Aorta (tissue), 5 donors: ENCODE results near the gene IMPG1. TPM values are rescaled to one million over a fixed set of nuclear protein-coding genes. Genes with fewer than 3 reads are reported as not detected.

ENCODE experiments used
- ATAC-seq: fragments of 200-7000 bp; cut with Tn5 transposase; one replicate; pipeline ENCODE4 v1.9.1; 2022; ENCODE audit warnings: moderate library complexity; ENCODE audit not compliant: low FRiP score
- DNase-seq, 2 donors: peaks; one replicate each; pipeline ENCODE4 v3.0.0-alpha.2; 2020
- H3K27ac ChIP-seq, 2 donors: one replicate each; pipeline ENCODE4 v1.5.1; 2013; ENCODE audit warnings: low read length in 2 of 2, mild to moderate bottlenecking in 2 of 2, moderate library complexity in 2 of 2, control low read depth in 1 of 2, inconsistent platforms in 1 of 2, low read depth in 1 of 2
- H3K27me3 ChIP-seq, 2 donors: one replicate each; pipeline ENCODE4 v1.6.1; 2013; ENCODE audit warnings: control low read depth in 1 of 2, low read length in 1 of 2, mild to moderate bottlenecking in 1 of 2, moderate library complexity in 1 of 2; ENCODE audit not compliant: insufficient read depth in 2 of 2, control insufficient read depth in 1 of 2
- H3K36me3 ChIP-seq, 2 donors: one replicate each; pipeline ENCODE4 v1.6.1; 2013; ENCODE audit warnings: control low read depth in 1 of 2, low read length in 1 of 2, mild to moderate bottlenecking in 1 of 2; ENCODE audit not compliant: insufficient read depth in 2 of 2, control insufficient read depth in 1 of 2
- H3K4me1 ChIP-seq, 2 donors: one replicate each; pipeline ENCODE4 v1.6.1; 2013; ENCODE audit warnings: low read length in 2 of 2, control low read depth in 1 of 2, mild to moderate bottlenecking in 1 of 2, moderate library complexity in 1 of 2; ENCODE audit not compliant: insufficient read depth in 2 of 2, control insufficient read depth in 1 of 2
- H3K4me3 ChIP-seq, 2 donors: one replicate each; pipeline ENCODE4 v1.5.1; 2013; ENCODE audit warnings: low read length in 2 of 2, control low read depth in 1 of 2, mild to moderate bottlenecking in 1 of 2
- H3K9me3 ChIP-seq: one replicate; pipeline ENCODE4 v1.6.1; 2013; ENCODE audit warnings: mild to moderate bottlenecking, low read length; ENCODE audit not compliant: control insufficient read depth
- WGBS, 2 donors: extraction: QIAGEN DNeasy Blood & Tissue Kit; methylation state at CpG; one replicate each; pipeline ENCODE4 v1.1.7; 2013; 5-methylcytosine and 5-hydroxymethylcytosine counted together
- intact Hi-C, 2 donors: fragments of 100-400 bp; cut with DNase I; formaldehyde crosslinking; loops; one replicate each; pipeline versions ENCODE4 v1.14.2 to v1.15.0; 2022
- polyA plus RNA-seq, 2 donors: library from polyadenylated mRNA; stranded (reverse); fragments of 200-250 nt; gene quantifications; one replicate each; pipeline ENCODE4 v1.2.3, GENCODE V29; 2013
- total RNA-seq, 2 donors: library from RNA; stranded (reverse); fragmentation: NEBNext Ultra II Directional; extraction: Animal tissue kit (Norgen Biotek cat#: 25700); gene quantifications; one replicate each; pipeline ENCODE4 v1.2.1, GENCODE V29; 2021
- donor health status: healthy with polysubstance abuse.
- donor health status: Bipolar disorder and iron deficiency.
- donor health status: DM: no; HTN: no; CAD: no.
- donor health status: DM: no; HTN: no; CAD: no.
- donor health status: DM: yes; HTN: yes; CAD: no.

The IMPG1 gene
- total and polyA plus RNA-seq, 4 donors, result 0.03 to 0.15 TPM; not detected in 2

DNA sequence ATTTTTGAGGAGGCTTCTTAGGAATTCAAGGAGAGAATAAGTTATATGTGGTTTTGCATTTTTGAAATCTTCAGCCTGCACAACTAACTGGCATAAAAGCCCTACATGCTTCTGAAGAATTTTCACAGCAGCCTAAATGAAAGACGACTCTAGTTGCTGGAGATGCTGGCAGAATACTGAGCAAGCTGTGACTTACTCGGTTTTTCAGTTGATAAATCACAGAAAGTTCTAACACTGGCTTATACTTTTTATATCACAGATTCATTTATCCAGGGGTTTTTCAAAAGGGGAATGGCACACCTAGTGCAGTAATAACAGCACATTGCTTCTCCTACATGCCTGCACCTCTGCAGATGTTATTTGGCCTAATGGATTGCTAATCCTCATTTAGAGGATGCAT is 134.6 kb downstream of the IMPG1 start:
- intact Hi-C loops, result loop anchor here (10.0 kb wide), 2 partner anchors 83 to 1527 kb away; partner anchors contain the start of gene HTR1B (in 1 of the 2)
- no peaks in the 10 kb centered on the region for H3K27me3 ChIP-seq
- H3K4me1 ChIP-seq, result no peaks in the 10 kb centered on the region
- DNase-seq (no peak), ATAC-seq (no peak)
- H3K4me3 ChIP-seq, result no peak overlapping the region
- no peaks in the 10 kb centered on the region for H3K9me3 ChIP-seq
- no peak overlapping the region for H3K27ac ChIP-seq
- 52 to 59% methylated on average over 2 of the region's 2 CpGs for WGBS, 2 donors
- no peaks in the 10 kb centered on the region for H3K36me3 ChIP-seq

GRCh38 chr6:75936682-75937081 is 135.8 kb downstream of the IMPG1 start:
- Histone ChIP-seq H3K4me1 (no peaks in the 10 kb centered on the region), H3K9me3 (no peaks in the 10 kb centered on the region), H3K4me3 (no peak overlapping the region), H3K36me3 (no peaks in the 10 kb centered on the region), H3K27ac (no peak overlapping the region), H3K27me3 (no peaks in the 10 kb centered on the region)
- DNase-seq, result no peak
- WGBS, 2 donors, result 88 to 91% methylated on average over 3 of the region's 3 CpGs
- ATAC-seq, result no peak
- intact Hi-C loops, result loop anchor here (10.0 kb wide), 2 partner anchors 82 to 1528 kb away; partner anchors contain the start of gene HTR1B (in 1 of the 2)

DNA sequence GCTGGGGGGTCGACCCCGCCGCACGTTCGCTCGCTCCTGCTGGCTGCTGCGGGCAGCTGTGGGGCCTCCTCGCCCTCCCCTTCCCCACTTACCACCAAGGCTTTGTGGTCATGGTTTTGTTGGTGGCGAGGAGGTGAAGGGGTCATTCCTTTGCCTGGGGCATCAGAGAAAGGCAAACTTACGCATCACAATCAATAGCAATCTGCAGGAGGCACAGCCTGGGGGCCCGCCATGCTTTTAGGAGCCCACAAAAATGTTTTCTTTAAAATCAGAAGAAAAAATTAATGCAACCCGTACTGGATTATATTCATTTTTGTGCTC is 137.0 kb downstream of the IMPG1 start:
- no peak overlapping the region for H3K27ac ChIP-seq
- 40% methylated on average over 10 to 12 of the region's 12 CpGs for WGBS, 2 donors
- DNase-seq (no peak), ATAC-seq (no peak)
- H3K36me3 ChIP-seq, result no peaks in the 10 kb centered on the region
- H3K27me3 ChIP-seq, result no peaks in the 10 kb centered on the region
- H3K4me1 ChIP-seq, result no peaks in the 10 kb centered on the region
- peak overlapping the region in 1 of 2 donors; percentile 19 for H3K4me3 ChIP-seq
- H3K9me3 ChIP-seq, result no peaks in the 10 kb centered on the region
- intact Hi-C loops, result loop anchor here (10.0 kb wide), 2 partner anchors 81 to 1529 kb away; partner anchors contain the start of gene HTR1B (in 1 of the 2)

- DNase-seq, result no peak
- no peak overlapping the region for H3K27ac ChIP-seq
- no peaks in the 10 kb centered on the region for H3K27me3 ChIP-seq
- peak; percentile 74 for ATAC-seq
- H3K4me1 ChIP-seq, result no peaks in the 10 kb centered on the region
- no peaks in the 10 kb centered on the region for H3K9me3 ChIP-seq
- WGBS, 2 donors, result 2 to 3% methylated on average over 32 of the region's 32 CpGs
- no peaks in the 10 kb centered on the region for H3K36me3 ChIP-seq
- H3K4me3 ChIP-seq, result peak overlapping the region in 1 of 2 donors; percentile 19
- intact Hi-C loops, result loop anchor here (10.0 kb wide), 2 partner anchors 80 to 1530 kb away; partner anchors contain the start of gene HTR1B (in 1 of the 2)
These were observed 137.6 kb downstream of the IMPG1 start for GRCh38 chr6:75934643-75935472.

DNA sequence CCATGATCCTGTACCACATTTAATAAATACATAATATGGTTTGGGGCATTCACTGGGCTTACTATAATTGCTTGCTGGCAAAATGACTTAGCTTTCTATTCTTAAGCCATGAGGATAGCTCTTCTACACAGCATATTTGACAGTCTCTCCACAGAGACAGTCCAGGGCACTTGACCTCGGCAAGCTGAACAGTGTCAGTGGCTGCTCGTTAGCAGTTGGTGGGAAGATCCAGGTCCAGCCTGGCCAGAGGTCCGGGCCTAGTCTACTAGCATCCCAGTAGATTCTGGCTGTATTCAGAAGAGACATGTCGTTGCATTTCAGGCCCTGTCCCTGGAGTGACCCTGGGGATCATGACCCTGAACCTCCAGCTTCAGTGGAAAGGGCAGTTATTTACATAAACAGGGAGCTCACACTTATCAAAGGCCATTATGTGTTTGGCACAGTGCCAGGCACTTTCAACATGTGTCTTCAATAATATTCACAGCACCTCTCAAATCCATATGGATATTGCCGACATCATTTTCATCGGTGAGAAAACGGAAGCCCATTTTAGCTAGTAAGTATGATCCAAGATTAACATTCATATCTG is 139.0 kb downstream of the IMPG1 start:
- no peak for DNase-seq
- intact Hi-C loops, result loop anchor here (10.0 kb wide), 2 partner anchors 79 to 1531 kb away; partner anchors contain the start of gene HTR1B (in 1 of the 2)

DNA sequence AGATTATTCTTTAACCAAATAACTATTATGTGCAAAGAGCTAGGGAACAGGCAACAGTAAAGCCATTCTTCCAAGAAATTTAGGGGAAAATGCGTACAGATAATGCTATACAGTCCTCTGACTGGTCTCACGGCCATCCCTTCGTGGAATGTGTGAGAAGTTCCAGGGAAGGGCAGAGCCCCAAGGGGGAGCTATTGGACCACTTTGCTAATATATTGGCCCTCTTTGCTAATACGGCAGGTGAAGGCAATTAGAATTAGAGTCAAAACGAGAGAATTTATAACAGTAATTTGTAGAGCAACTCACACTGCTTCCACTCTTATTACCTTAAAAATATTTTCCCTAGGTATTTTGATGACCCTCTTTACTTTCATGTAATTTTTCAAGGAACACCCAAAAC is 140.4 kb downstream of the IMPG1 start:
- ATAC-seq, result no peak
- intact Hi-C loops, result loop anchor here (10.0 kb wide), 2 partner anchors 77 to 1533 kb away; partner anchors contain the start of gene HTR1B (in 1 of the 2)
- no peaks in the 10 kb centered on the region for H3K27me3 ChIP-seq
- DNase-seq, result no peak
- WGBS, 2 donors, result 86 to 87% methylated on average over 5 of the region's 5 CpGs
- no peaks in the 10 kb centered on the region for H3K9me3 ChIP-seq
- no peak overlapping the region for H3K4me3 ChIP-seq
- no peak overlapping the region for H3K27ac ChIP-seq
- no peaks in the 10 kb centered on the region for H3K36me3 ChIP-seq
- H3K4me1 ChIP-seq, result no peaks in the 10 kb centered on the region

More for the DNA sequence above, 139.0 kb downstream of the IMPG1 start:
- Histone ChIP-seq H3K4me1 (no peaks in the 10 kb centered on the region), H3K4me3 (no peak overlapping the region), H3K27ac (no peak overlapping the region), H3K36me3 (no peaks in the 10 kb centered on the region), H3K27me3 (no peaks in the 10 kb centered on the region), H3K9me3 (no peaks in the 10 kb centered on the region)
- 92 to 93% methylated on average over 7 of the region's 7 CpGs for WGBS, 2 donors
- ATAC-seq, result no peak

DNA sequence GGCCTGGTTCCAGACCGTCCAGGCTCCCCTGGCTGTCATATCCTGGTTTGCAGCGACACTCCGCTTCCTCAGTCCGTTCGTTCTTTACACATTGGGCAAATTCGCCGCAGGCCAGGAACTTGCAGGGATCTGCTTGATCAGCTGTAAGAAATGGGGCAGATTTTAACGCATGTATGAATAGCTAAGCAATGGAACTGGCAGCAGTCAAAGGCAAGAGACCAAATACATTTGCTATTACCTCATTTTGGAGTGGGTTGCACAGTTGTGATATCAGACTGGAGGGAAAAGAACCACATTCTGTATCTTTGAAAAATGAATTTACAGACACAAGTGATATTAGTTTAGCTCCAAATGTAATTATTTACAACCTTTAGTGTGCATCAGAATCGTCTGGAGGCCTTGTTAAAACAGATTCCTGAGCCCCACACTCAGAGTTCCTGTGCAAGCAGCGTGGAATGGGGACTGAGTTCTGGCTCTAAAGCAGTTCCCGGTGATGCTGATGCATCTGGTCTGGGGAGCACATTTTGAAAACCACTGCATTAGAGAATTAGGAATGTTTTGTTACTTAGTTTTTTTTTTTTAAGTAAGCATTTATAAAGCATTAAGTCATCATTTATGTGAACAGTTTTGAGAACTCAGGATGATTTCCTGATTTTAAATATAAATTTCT is 141.3 kb downstream of the IMPG1 start:
- Histone ChIP-seq H3K4me3 (no peak overlapping the region), H3K9me3 (no peaks in the 10 kb centered on the region), H3K27me3 (no peaks in the 10 kb centered on the region), H3K27ac (peak overlapping the region in 1 of 2 donors; percentile 23), H3K4me1 (no peaks in the 10 kb centered on the region), H3K36me3 (no peaks in the 10 kb centered on the region)
- ATAC-seq (peak; percentile 62), DNase-seq (no peak)
- WGBS, 2 donors, result 2 to 8% methylated on average over 11 of the region's 11 CpGs
- intact Hi-C loops, result loop anchor here (10.0 kb wide), 2 partner anchors 76 to 1534 kb away; partner anchors contain the start of gene HTR1B (in 1 of the 2)

DNA sequence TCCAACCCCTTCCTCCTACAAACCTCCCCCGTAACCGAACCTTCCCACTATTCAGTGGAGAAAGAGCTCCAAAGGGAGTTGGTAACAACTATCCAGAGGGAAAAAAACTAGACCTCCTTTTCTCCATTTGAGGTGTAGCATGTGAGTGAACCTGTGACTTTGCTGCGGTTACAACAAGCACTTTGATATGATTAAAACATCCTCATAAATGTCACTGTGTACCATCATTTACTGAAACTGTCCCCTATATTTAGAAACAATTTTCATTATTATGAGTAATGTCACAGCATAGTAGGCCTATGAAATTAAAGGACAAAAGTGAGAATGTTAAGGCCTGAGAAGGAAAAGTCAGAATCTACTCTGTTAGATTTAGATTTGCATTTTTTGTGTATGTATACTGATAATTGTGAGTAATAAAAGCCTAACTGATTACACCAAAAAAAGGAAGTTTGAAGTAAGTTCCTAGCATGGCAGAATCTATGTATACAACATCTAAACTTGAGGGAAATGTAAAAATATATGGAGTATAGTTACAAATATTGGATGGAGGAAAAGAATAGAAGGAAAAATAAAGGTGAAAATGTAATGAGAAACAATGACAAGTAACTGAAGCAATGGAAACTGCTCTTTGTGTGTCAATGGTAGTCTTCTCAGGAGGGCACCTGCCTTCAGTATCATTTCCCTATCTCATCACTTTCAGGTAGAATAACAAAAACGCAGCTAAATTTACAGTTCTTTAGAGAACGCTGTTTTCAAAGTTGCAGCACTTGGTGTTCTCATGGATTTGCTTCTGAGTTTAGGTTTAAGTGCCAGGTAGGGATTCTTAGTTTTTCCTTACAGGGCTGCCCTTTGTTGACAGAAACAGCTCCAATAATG is 145.9 kb downstream of the IMPG1 start:
- no peaks in the 10 kb centered on the region for H3K9me3 ChIP-seq
- no peak overlapping the region for H3K27ac ChIP-seq
- no peaks in the 10 kb centered on the region for H3K4me1 ChIP-seq
- no peak for DNase-seq
- H3K4me3 ChIP-seq, result no peak overlapping the region
- intact Hi-C loops, result no loop called here
- ATAC-seq, result no peak
- no peaks in the 10 kb centered on the region for H3K36me3 ChIP-seq
- no peaks in the 10 kb centered on the region for H3K27me3 ChIP-seq
- 92 to 93% methylated on average over 5 of the region's 5 CpGs for WGBS, 2 donors
